Small intestine (tissue), 7 donors: Measurements from ENCODE around the gene DHRS9. TPM values are rescaled to one million over a fixed set of nuclear protein-coding genes. Genes with fewer than 3 reads are reported as not detected.

Experiments
- DNase-seq, 2 donors: peaks; one replicate each; pipeline versions ENCODE4 v3.0.0 to v3.0.0-alpha.2; 2013
- FAIRE-seq: peaks from 2 replicates; lab custom pipeline; 2012; peaks lifted over from hg19 to GRCh38; lab: Jason Lieb, UNC
- H3K27ac ChIP-seq, 3 donors: one replicate each; pipeline ENCODE4 v1.5.1; 2013; ENCODE audit warnings: low read length in 2 of 3, mild to moderate bottlenecking in 2 of 3, control low read depth in 1 of 3, inconsistent platforms in 1 of 3, low read depth in 1 of 3, moderate library complexity in 1 of 3
- H3K27me3 ChIP-seq, 3 donors: one replicate each; pipeline ENCODE4 v1.6.1; 2013; ENCODE audit warnings: low read length in 3 of 3, inconsistent platforms in 1 of 3; ENCODE audit not compliant: control insufficient read depth in 3 of 3, insufficient read depth in 3 of 3
- H3K36me3 ChIP-seq, 3 donors: one replicate each; pipeline ENCODE4 v1.6.1; 2013; ENCODE audit warnings: low read length in 3 of 3, inconsistent platforms in 1 of 3, low read depth in 1 of 3, mild to moderate bottlenecking in 1 of 3, moderate library complexity in 1 of 3; ENCODE audit not compliant: control insufficient read depth in 3 of 3, insufficient read depth in 2 of 3
- H3K4me1 ChIP-seq, 3 donors: one replicate each; pipeline ENCODE4 v1.6.1; 2013; ENCODE audit warnings: low read length in 2 of 3, inconsistent platforms in 1 of 3, low read depth in 1 of 3, mild to moderate bottlenecking in 1 of 3, moderate library complexity in 1 of 3; ENCODE audit not compliant: control insufficient read depth in 3 of 3, insufficient read depth in 2 of 3
- H3K4me3 ChIP-seq, 3 donors: one replicate each; pipeline ENCODE4 v1.5.1; 2013; ENCODE audit warnings: low read length in 3 of 3, control low read depth in 1 of 3, inconsistent platforms in 1 of 3, low read depth in 1 of 3, mild to moderate bottlenecking in 1 of 3, moderate library complexity in 1 of 3
- H3K9me3 ChIP-seq, 2 donors: one replicate each; pipeline ENCODE4 v1.6.1; 2013; ENCODE audit warnings: low read depth in 1 of 2, low read length in 1 of 2; ENCODE audit not compliant: control insufficient read depth in 2 of 2, insufficient read depth in 1 of 2
- WGBS, 3 donors: extraction: QIAGEN DNeasy Blood & Tissue Kit; methylation state at CpG; one replicate each; pipeline ENCODE4 v1.1.7; 2013; 5-methylcytosine and 5-hydroxymethylcytosine counted together
- polyA plus RNA-seq, 4 donors: library from polyadenylated mRNA; stranded (reverse) in 3 of 4; unstranded in 1 of 4; fragments of 200-250 nt in 3 of 4; fragments of 120-200 nt in 1 of 4; gene quantifications; one replicate each; pipeline versions ENCODE4 v1.2.1 to v1.2.3, GENCODE V29; 2013
- donor health status: healthy with polysubstance abuse.
- donor health status: control.
- donor health status: control.
- donor health status: Bipolar disorder and iron deficiency.
- donor health status: healthy.

The DHRS9 gene
- polyA plus RNA-seq, 4 donors = 0.58 to 1.8 (median 0.92) TPM

- H3K36me3 ChIP-seq = peaks cover 0 to 2% (median 0%) of the 10 kb centered on the region in 3 donors
- no peaks in the 10 kb centered on the region for H3K4me1 ChIP-seq
- WGBS, 3 donors = 89 to 92% (median 90%) methylated on average over 7 of the region's 7 CpGs
- no peak overlapping the region for H3K4me3 ChIP-seq
- no peak for DNase-seq
- no peaks in the 10 kb centered on the region for H3K9me3 ChIP-seq
- no peak for FAIRE-seq
- no peak overlapping the region for H3K27ac ChIP-seq
- no peaks in the 10 kb centered on the region for H3K27me3 ChIP-seq
These were observed 69.8 kb downstream of the DHRS9 start for GRCh38 chr2:169139145-169139544.

- H3K4me1 ChIP-seq = no peaks in the 10 kb centered on the region
- no peaks in the 10 kb centered on the region for H3K27me3 ChIP-seq
- no peak overlapping the region for H3K4me3 ChIP-seq
- DNase-seq (no peak), FAIRE-seq (no peak)
- 69 to 79% (median 74%) methylated on average over 8 of the region's 8 CpGs for WGBS, 3 donors
- H3K9me3 ChIP-seq = no peaks in the 10 kb centered on the region
- H3K27ac ChIP-seq = no peak overlapping the region
- H3K36me3 ChIP-seq = peaks cover 0 to 2% (median 0%) of the 10 kb centered on the region in 3 donors
These were observed 70.8 kb downstream of the DHRS9 start for GRCh38 chr2:169139993-169140767.

GRCh38 chr2:169141713-169142352 is 72.5 kb downstream of the DHRS9 start:
- Histone ChIP-seq H3K4me3 (no peak overlapping the region), H3K27me3 (no peaks in the 10 kb centered on the region), H3K4me1 (no peaks in the 10 kb centered on the region), H3K36me3 (peaks cover 0 to 2% (median 0%) of the 10 kb centered on the region in 3 donors), H3K27ac (no peak overlapping the region), H3K9me3 (no peaks in the 10 kb centered on the region)
- peak; percentile 56 to 63 for DNase-seq
- no peak for FAIRE-seq
- WGBS, 3 donors = 33 to 43% (median 33%) methylated on average over 10 of the region's 10 CpGs

GRCh38 chr2:169143998-169144397 is 74.6 kb downstream of the DHRS9 start:
- 73 to 85% (median 83%) methylated on average over 3 of the region's 3 CpGs for WGBS, 3 donors
- Histone ChIP-seq H3K4me3 (no peak overlapping the region), H3K27ac (no peak overlapping the region), H3K27me3 (no peaks in the 10 kb centered on the region), H3K36me3 (peaks cover 0 to 2% (median 0%) of the 10 kb centered on the region in 3 donors), H3K9me3 (no peaks in the 10 kb centered on the region), H3K4me1 (no peaks in the 10 kb centered on the region)
- no peak for FAIRE-seq
- no peak for DNase-seq

Other genes with a start within 250 kb of the DHRS9 start
- gene SPC25, start 179.1 kb upstream of the DHRS9 start, polyA plus RNA-seq = 10 to 100 TPM in 1 of 4 donors, 1 to 10 TPM in 3; 2.7 to 10.9 (median 5.3) TPM
- under 1 TPM in 1 of 4 donors, not detected in 3; 0.12 TPM for gene G6PC2, start 168.3 kb upstream of the DHRS9 start, polyA plus RNA-seq
- under 1 TPM in 2 of 4 donors, not detected in 2; 0.03 to 0.37 TPM for gene ABCB11, start 38.2 kb upstream of the DHRS9 start, polyA plus RNA-seq